SU-DHL-6 (cell line): ENCODE results near the gene TNFRSF1B.

Experiments used
- H2AFZ ChIP-seq: fragments of 200-600 bp; sonication (generic); 2 replicates; pipeline ENCODE4 v1.6.1; 2014; ENCODE audit warnings: low read depth, mild to moderate bottlenecking, moderate library complexity, mixed read lengths, antibody characterized with exemption, low read length; ENCODE audit not compliant: severe bottlenecking
- H3F3A ChIP-seq: fragments of 200-600 bp; shearing (Covaris generic); 2 replicates; pipeline ENCODE4 v1.6.0; 2016; ENCODE audit warnings: antibody characterized with exemption, mild to moderate bottlenecking; ENCODE audit not compliant: insufficient read depth
- H3K27ac ChIP-seq: fragments of 200-600 bp; sonication (generic); 2 replicates; pipeline ENCODE4 v1.5.1; 2016; ENCODE audit warnings: low read depth, mild to moderate bottlenecking, low read length, moderate library complexity, mixed read lengths
- H3K27me3 ChIP-seq: fragments of 200-600 bp; sonication (generic), shearing (Covaris generic); 2 replicates; pipeline ENCODE4 v1.6.0; 2014; ENCODE audit warnings: mild to moderate bottlenecking, low read length
- H3K36me3 ChIP-seq: fragments of 200-600 bp; sonication (generic); 2 replicates; pipeline ENCODE4 v1.6.1; 2014; ENCODE audit warnings: mild to moderate bottlenecking, low read length, mixed read lengths
- H3K4me2 ChIP-seq: fragments of 300-600, 200-600 bp; shearing (Covaris generic), sonication (generic); 2 replicates; pipeline ENCODE4 v1.6.0; 2014; ENCODE audit warnings: low read length, low read depth, mild to moderate bottlenecking; ENCODE audit not compliant: poor library complexity, severe bottlenecking
- H3K4me3 ChIP-seq: fragments of 200-600 bp; sonication (generic); 2 replicates; pipeline ENCODE4 v1.5.1; 2014; ENCODE audit warnings: antibody characterized with exemption, low read length, mild to moderate bottlenecking, mixed read lengths; ENCODE audit not compliant: insufficient read depth, poor library complexity, severe bottlenecking
- H3K79me2 ChIP-seq: fragments of 200-600 bp; sonication (generic); 2 replicates; pipeline ENCODE4 v1.6.1; 2014; ENCODE audit warnings: mild to moderate bottlenecking, low read length, moderate library complexity; ENCODE audit not compliant: insufficient read depth
- H3K9ac ChIP-seq: fragments of 200-600 bp; sonication (generic); 2 replicates; pipeline ENCODE4 v1.7.0; 2014; ENCODE audit warnings: mild to moderate bottlenecking, low read length
- H3K9me2 ChIP-seq: fragments of 200-600 bp; sonication (generic); replicated peaks from 2 replicates; pipeline ENCODE4 v1.6.1; 2014; ENCODE audit warnings: low read length; ENCODE audit not compliant: insufficient read depth
- H3K9me3 ChIP-seq: fragments of 200-600 bp; sonication (generic); 2 replicates; pipeline ENCODE4 v1.6.1; 2014; ENCODE audit warnings: low read length, mixed read lengths; ENCODE audit not compliant: insufficient read depth
- H4K20me1 ChIP-seq: fragments of 200-600 bp; sonication (generic); 2 replicates; pipeline ENCODE4 v1.6.1; 2014; ENCODE audit warnings: low read depth, mild to moderate bottlenecking, antibody characterized with exemption, low read length, moderate library complexity, mixed read lengths
- EZH2phosphoT487 ChIP-seq: fragments of 200-600 bp; sonication (generic), shearing (Covaris generic); conservative IDR thresholded peaks from 2 replicates; pipeline ENCODE4 v1.6.1; 2018; ENCODE audit warnings: mild to moderate bottlenecking, antibody characterized with exemption, low read length, moderate library complexity, mixed read lengths
- TF ChIP-seq, protein P1 (sequence below): fragments of 200-600 bp; sonication (generic); IDR thresholded peaks from one replicate; pipeline ENCODE4 v1.5.1; 2017; ENCODE audit warnings: antibody characterized with exemption, mild to moderate bottlenecking, low read length, moderate library complexity; ENCODE audit not compliant: insufficient read depth, poor library complexity, severe bottlenecking

Gene TNFRSF1B

DNA sequence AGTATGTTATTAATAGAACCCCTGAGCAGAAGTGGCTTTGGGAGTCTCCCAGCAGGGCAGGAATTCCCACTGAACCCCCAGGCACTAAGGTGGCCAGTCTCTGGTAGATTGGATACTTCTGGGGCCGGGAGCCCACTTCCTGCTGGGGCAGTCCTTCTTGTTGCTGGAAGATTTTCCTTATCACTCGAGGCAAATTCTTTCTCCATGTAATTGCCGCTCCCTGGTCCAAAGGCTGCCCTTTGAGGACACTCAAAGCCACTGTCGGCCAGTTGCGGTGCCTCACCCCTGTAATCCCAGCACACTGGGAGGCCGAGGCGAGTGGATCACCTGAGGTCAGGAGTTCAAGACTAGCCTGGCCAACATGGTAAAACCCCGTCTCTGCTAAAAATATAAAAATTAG lies 22.6 kb upstream of the TNFRSF1B start:
- no peak for TF ChIP-seq EZH2phosphoT487
- TF ChIP-seq, protein P1, sequence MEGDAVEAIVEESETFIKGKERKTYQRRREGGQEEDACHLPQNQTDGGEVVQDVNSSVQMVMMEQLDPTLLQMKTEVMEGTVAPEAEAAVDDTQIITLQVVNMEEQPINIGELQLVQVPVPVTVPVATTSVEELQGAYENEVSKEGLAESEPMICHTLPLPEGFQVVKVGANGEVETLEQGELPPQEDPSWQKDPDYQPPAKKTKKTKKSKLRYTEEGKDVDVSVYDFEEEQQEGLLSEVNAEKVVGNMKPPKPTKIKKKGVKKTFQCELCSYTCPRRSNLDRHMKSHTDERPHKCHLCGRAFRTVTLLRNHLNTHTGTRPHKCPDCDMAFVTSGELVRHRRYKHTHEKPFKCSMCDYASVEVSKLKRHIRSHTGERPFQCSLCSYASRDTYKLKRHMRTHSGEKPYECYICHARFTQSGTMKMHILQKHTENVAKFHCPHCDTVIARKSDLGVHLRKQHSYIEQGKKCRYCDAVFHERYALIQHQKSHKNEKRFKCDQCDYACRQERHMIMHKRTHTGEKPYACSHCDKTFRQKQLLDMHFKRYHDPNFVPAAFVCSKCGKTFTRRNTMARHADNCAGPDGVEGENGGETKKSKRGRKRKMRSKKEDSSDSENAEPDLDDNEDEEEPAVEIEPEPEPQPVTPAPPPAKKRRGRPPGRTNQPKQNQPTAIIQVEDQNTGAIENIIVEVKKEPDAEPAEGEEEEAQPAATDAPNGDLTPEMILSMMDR, result no peak
- H3K27ac ChIP-seq, result no peak overlapping the region
- no peaks in the 10 kb centered on the region for H3K79me2 ChIP-seq
- peak overlapping the region; percentile 79 for H2AFZ ChIP-seq
- no peak overlapping the region for H3K4me3 ChIP-seq
- no peaks in the 10 kb centered on the region for H3K9me2 ChIP-seq
- no peak overlapping the region for H3K4me2 ChIP-seq
- no peaks in the 10 kb centered on the region for H3K9me3 ChIP-seq
- H3K9ac ChIP-seq, result 0 out of 2 replicates have a peak overlapping the region, but pooled peaks have one; percentile 6
- H3K36me3 ChIP-seq, result no peaks in the 10 kb centered on the region
- peaks cover 5% of the 10 kb centered on the region for H3F3A ChIP-seq
- no peaks in the 10 kb centered on the region for H4K20me1 ChIP-seq
- no peaks in the 10 kb centered on the region for H3K27me3 ChIP-seq

DNA sequence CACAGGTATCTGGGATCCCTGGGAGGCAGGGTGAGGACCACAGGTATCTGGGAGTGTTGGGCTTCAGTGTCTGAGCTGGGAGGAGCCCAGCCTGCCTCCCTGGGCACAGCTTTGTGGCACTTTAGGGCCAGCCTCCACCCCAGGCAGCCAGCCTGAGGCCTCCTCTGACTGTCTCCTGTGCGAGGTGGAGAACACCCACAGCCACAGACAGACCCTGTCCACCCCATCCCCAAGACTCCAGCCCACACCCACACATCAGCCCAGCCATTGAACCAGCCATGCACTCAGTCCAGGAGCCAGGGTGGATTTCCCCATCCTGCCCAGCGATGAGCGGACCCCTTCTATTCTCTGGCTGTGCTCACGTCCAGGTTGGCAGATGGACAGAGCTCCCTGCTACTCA lies 21.8 kb upstream of the TNFRSF1B start:
- H2AFZ ChIP-seq, result no peak overlapping the region
- H3K9me2 ChIP-seq, result no peaks in the 10 kb centered on the region
- H3K79me2 ChIP-seq, result no peaks in the 10 kb centered on the region
- H3K4me2 ChIP-seq, result no peak overlapping the region
- no peak for TF ChIP-seq EZH2phosphoT487
- TF ChIP-seq, protein P1, result no peak
- H4K20me1 ChIP-seq, result no peaks in the 10 kb centered on the region
- H3K36me3 ChIP-seq, result no peaks in the 10 kb centered on the region
- H3K4me3 ChIP-seq, result no peak overlapping the region
- no peaks in the 10 kb centered on the region for H3K9me3 ChIP-seq
- H3K9ac ChIP-seq, result no peak overlapping the region
- peaks cover 13% of the 10 kb centered on the region for H3F3A ChIP-seq
- H3K27me3 ChIP-seq, result no peaks in the 10 kb centered on the region
- no peak overlapping the region for H3K27ac ChIP-seq

DNA sequence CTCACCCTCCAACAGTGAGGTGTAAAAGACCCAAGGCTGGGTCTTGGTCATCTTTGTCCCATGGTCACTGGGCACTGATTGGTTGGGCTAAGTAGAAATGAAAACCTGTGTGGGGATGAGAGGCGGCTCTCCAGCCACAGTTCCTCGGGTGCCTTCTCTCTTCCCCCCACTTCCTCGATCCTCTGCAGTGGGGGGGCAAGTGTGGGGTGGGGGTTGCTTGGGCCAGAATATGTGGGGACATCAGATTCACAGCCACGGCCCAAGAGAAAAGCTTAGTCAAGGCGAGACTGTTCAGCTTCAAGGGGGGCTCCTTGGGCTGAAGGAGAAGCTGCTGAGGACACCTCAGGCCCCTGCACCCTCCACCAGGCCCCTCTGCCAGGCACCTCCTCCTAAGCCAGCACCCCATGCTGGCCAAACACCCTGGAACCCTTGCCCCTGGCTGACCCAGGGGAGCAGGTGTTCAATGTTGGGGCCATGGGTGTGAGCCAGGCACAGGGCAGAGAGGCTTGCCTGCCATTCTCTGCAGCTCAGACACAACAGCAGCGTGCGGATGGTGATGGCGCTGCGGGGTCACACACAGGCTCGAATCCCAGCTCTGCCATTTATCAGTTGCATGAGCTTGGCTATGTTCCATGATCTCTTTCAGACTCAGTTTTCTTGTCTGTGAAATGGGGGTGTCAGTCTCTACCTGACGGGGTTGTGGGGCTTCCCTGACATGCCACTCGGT lies 21.0 kb upstream of the TNFRSF1B start:
- Histone ChIP-seq H3K36me3 (no peaks in the 10 kb centered on the region), H3K9ac (no peak overlapping the region), H4K20me1 (no peaks in the 10 kb centered on the region), H2AFZ (no peak overlapping the region), H3K27me3 (no peaks in the 10 kb centered on the region), H3K4me2 (no peak overlapping the region), H3K9me3 (no peaks in the 10 kb centered on the region), H3K79me2 (no peaks in the 10 kb centered on the region), H3K4me3 (no peak overlapping the region), H3K27ac (no peak overlapping the region), H3K9me2 (no peaks in the 10 kb centered on the region), H3F3A (peaks cover 21% of the 10 kb centered on the region)
- TF ChIP-seq EZH2phosphoT487, result no peak
- TF ChIP-seq, protein P1, result no peak
